ENCODE measurements around the gene SLC25A43. TPM values are rescaled to one million over a fixed set of nuclear protein-coding genes. Genes with fewer than 3 reads are reported as not detected.
"Not testable (repeated sequence)": the region's sequence is repeated elsewhere in the genome, so short reads cannot be mapped to it uniquely, and the experiment has no call there.

The SLC25A43 gene
- total RNA-seq, 1 experiment from 2014 or later: 25.8 TPM

DNA sequence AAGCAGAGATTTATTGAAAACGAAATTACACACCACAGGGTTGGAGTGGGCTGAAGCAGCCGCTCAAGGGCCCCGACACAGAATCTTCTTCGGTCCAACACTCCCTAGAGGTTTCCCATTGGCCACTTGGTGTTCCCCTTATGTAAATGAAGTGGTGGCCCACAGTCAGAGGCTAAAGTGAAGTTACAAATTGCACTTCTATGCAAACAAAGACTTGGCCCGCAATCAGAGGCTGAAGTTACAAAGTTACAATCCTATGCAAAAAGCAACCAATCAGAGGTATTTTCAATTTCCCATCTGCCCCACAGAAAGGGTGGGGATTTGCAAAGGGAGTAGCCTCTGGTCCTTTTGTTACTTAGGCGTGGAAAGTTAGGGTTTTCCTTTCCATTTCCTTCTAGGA, 35.7 kb upstream of the SLC25A43 start:
- Histone ChIP-seq H3K9ac (ENCODE audit: low read length) (no peak overlapping the region), H3K79me2 (ENCODE audit: low read length) (no peaks in the 10 kb centered on the region), H3K4me3 (ENCODE audit: low read length) (no peak overlapping the region), H4K20me1 (ENCODE audit: low read length) (no peaks in the 10 kb centered on the region), H3K27me3 (ENCODE audit: low read length) (no peaks in the 10 kb centered on the region), H3K4me1 (ENCODE audit: insufficient read depth, low read length) (no peaks in the 10 kb centered on the region), H3K4me2 (ENCODE audit: low read length) (no peak overlapping the region), H3K9me2 (replicated peaks; ENCODE audit: low read length) (no peaks in the 10 kb centered on the region), H3F3A (ENCODE audit: low read length, unreplicated experiment) (no peaks in the 10 kb centered on the region), H3K27ac (ENCODE audit: low read length) (no peak overlapping the region), H3K9me3 (ENCODE audit: low read length) (no peaks in the 10 kb centered on the region), H2AFZ (ENCODE audit: low read length) (no peak overlapping the region), H3K36me3 (ENCODE audit: low read depth, low read length) (no peaks in the 10 kb centered on the region)
- ChIA-PET POLR2A (ENCODE audit: unreplicated experiment) (no interaction called here), CTCF (no interaction called here)
- DNase-seq (no peak), ATAC-seq (no peak)
- TF ChIP-seq, protein P1, sequence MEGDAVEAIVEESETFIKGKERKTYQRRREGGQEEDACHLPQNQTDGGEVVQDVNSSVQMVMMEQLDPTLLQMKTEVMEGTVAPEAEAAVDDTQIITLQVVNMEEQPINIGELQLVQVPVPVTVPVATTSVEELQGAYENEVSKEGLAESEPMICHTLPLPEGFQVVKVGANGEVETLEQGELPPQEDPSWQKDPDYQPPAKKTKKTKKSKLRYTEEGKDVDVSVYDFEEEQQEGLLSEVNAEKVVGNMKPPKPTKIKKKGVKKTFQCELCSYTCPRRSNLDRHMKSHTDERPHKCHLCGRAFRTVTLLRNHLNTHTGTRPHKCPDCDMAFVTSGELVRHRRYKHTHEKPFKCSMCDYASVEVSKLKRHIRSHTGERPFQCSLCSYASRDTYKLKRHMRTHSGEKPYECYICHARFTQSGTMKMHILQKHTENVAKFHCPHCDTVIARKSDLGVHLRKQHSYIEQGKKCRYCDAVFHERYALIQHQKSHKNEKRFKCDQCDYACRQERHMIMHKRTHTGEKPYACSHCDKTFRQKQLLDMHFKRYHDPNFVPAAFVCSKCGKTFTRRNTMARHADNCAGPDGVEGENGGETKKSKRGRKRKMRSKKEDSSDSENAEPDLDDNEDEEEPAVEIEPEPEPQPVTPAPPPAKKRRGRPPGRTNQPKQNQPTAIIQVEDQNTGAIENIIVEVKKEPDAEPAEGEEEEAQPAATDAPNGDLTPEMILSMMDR (conservative IDR thresholded peaks at IDR 0.05; ENCODE audit: low read depth, low read length): no peak
- TF ChIP-seq EZH2 (IDR thresholded peaks at IDR 0.05; ENCODE audit: low read length, unreplicated experiment) (no peak), EZH2phosphoT487 (IDR thresholded peaks at IDR 0.05; ENCODE audit: borderline replicate concordance, low read length) (no peak)
- intact Hi-C loops (cut with micrococcal nuclease): no loop called here
- BruUV-seq (replicated peaks): no TSS peak

DNA sequence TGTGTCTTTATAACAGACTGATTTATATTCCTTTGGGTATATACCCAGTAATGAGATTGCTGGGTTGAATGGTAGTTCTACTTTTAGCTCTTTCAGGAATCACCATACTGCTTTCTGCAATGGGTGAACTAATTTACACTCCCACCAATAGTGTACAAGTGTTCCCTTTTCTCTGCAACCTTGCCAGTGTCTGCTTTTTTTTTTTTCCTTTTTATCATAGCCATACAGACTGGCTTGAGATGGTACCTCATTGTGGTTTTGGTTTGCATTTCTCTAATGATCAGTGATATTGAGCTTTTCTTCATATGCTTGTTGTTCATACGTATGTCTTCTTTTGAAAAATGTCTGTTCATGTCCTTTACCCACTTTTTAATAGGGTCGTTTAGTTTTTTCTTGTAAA, 27.3 kb upstream of the SLC25A43 start:
- H4K20me1 ChIP-seq (ENCODE audit: low read length); H3K9me2 ChIP-seq (replicated peaks; ENCODE audit: low read length); POLR2A ChIA-PET (ENCODE audit: unreplicated experiment); DNase-seq; H3F3A ChIP-seq (ENCODE audit: low read length, unreplicated experiment); H3K9ac ChIP-seq (ENCODE audit: low read length); intact Hi-C loops (cut with micrococcal nuclease); H3K9me3 ChIP-seq (ENCODE audit: low read length); H3K27ac ChIP-seq (ENCODE audit: low read length); CTCF ChIA-PET; BruUV-seq (replicated peaks); H3K36me3 ChIP-seq (ENCODE audit: low read depth, low read length); H3K79me2 ChIP-seq (ENCODE audit: low read length); H3K4me2 ChIP-seq (ENCODE audit: low read length); H3K27me3 ChIP-seq (ENCODE audit: low read length); H3K4me3 ChIP-seq (ENCODE audit: low read length); H2AFZ ChIP-seq (ENCODE audit: low read length); ATAC-seq: not testable (repeated sequence)
- peaks cover 14% of the 10 kb centered on the region for H3K4me1 ChIP-seq (ENCODE audit: insufficient read depth, low read length)

DNA sequence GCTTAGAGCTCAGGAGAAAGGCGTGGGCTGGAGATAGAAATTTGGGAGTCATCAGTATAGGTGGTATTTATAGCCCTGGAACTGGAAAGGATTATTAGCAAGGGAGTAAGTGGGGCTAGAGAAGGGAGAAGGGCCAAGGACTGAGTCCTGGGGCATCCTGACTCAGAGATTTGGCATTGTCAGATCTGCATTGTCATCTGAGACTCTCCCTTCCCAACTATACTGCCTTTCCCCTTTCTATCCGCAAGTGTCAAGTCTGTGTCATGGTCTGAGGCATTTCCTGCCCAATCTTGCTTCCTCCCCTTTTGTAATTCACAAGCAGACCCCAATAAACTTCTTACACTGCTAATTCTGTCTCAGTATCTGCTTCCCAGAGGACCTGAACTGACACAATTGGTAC, 24.4 kb upstream of the SLC25A43 start:
- no peaks in the 10 kb centered on the region for H4K20me1 ChIP-seq (ENCODE audit: low read length)
- TF ChIP-seq EZH2phosphoT487 (IDR thresholded peaks at IDR 0.05; ENCODE audit: borderline replicate concordance, low read length): no peak
- TF ChIP-seq EZH2 (IDR thresholded peaks at IDR 0.05; ENCODE audit: low read length, unreplicated experiment): no peak
- TF ChIP-seq, protein P1 (conservative IDR thresholded peaks at IDR 0.05; ENCODE audit: low read depth, low read length): no peak
- POLR2A ChIA-PET (ENCODE audit: unreplicated experiment): no interaction called here
- H2AFZ ChIP-seq (ENCODE audit: low read length): no peak overlapping the region
- no peak overlapping the region for H3K9ac ChIP-seq (ENCODE audit: low read length)
- no peak overlapping the region for H3K4me3 ChIP-seq (ENCODE audit: low read length)
- H3K79me2 ChIP-seq (ENCODE audit: low read length): no peaks in the 10 kb centered on the region
- CTCF ChIA-PET: no interaction called here
- DNase-seq: peak; percentile 77
- intact Hi-C loops (cut with micrococcal nuclease): no loop called here
- peak overlapping the region; percentile 57 for H3K4me2 ChIP-seq (ENCODE audit: low read length)
- H3K4me1 ChIP-seq (ENCODE audit: insufficient read depth, low read length): peaks cover 14% of the 10 kb centered on the region
- ATAC-seq: peak; percentile 88
- peak overlapping the region; percentile 43; the same call in 1 of the 2 replicates for H3K27ac ChIP-seq (ENCODE audit: low read length)
- H3K27me3 ChIP-seq (ENCODE audit: low read length): no peaks in the 10 kb centered on the region
- H3K9me3 ChIP-seq (ENCODE audit: low read length): no peaks in the 10 kb centered on the region
- no peaks in the 10 kb centered on the region for H3K9me2 ChIP-seq (replicated peaks; ENCODE audit: low read length)
- no peaks in the 10 kb centered on the region for H3F3A ChIP-seq (ENCODE audit: low read length, unreplicated experiment)
- BruUV-seq (replicated peaks): no TSS peak
- no peaks in the 10 kb centered on the region for H3K36me3 ChIP-seq (ENCODE audit: low read depth, low read length)

Data from PC-3 (cell line).